Measurements from ENCODE around the gene PMPCA. TPM values are rescaled to one million over a fixed set of nuclear protein-coding genes. Genes with fewer than 3 reads are reported as not detected.
"Not testable (repeated sequence)": the region's sequence is repeated elsewhere in the genome, so short reads cannot be mapped to it uniquely, and the experiment has no call there.

The PMPCA gene
- polyA plus RNA-seq, 10 donors, result 32.4 to 44.0 (median 37.8) TPM

DNA sequence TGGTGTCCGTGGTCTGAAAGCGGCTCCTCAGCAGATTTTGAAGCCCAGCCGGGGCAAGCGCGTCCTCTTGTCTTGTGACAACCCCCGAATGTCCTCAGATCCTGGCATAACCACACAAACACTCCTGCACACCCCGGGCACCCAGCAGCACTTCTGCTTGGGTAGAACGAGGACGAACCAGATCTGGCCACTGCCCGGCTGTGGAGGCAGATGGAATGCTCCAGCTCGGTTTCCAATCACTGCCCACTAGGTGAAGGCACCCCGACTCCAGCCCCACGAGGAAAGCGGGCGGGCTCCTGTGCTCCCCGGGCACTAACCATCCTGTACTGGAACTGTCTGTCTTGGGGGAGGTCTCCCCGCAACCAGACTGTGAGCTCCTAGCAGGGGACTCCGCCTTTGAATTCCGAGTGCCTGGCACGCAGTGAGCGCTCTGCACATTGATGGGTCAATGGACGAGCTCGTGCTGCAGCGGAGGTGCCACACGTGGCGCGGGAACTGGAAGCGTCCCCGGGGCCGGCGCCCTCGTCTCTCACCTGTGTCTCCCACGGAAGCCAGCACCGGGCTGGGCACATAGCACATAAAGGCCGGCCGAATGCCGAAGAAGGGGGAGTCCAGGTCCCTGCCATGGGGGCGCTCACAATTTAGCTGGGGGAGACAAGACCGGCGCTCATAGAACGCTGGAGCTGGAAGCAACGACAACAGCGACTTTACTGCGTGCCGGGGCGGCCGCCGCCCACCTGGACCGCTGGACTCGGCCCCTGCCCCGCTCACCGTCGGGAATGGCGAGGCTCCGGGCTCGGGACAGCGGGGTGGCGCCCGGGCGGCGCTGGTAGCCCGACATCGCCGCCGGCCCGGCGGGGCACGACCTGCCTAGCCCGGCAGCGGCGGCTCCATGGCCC, 652 bp upstream of the PMPCA start:
- DNase-seq, result peak in 1 of 3 donors; percentile 53

DNA sequence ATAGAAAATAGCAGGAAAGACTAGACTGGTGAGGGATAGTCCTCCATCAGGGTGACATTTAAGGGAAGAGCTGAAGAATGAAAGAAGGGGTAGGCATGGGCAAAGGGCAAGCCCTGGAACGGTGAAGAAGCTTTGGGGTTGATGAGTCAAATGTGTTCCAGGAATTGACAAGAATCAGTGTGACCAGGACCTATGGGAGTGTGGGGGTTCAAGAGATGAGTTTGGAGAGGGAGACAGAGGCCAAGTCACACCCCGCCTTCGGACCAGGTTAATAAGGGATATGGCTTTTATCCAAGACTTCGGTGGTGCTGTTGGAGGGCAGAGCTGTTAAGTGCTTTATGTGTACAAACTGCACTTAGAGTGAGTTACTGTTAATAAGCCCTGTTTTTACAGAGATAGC, 920 bp downstream of the PMPCA start:
- DNase-seq, result no peak

DNA sequence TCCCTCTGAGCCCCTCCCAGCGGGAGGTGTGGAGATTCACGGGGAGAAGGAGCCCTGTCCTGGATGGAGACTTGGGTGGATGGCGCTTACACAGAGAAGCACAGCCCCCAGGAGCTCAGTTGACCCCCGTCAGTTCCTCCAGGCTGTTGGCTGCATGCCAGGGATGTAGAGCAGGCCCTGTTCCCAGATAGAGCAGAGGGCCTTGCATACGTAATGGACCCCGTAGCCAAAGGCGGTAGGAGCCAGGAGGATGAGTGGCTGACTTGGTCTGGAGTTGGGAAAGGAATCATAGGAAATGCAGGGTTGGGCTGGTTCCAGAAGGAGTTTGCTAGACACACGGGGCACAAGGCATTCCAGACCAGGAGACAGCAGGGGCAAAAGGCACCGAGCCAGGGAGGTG, 2.5 kb downstream of the PMPCA start:
- no peak for DNase-seq

DNA sequence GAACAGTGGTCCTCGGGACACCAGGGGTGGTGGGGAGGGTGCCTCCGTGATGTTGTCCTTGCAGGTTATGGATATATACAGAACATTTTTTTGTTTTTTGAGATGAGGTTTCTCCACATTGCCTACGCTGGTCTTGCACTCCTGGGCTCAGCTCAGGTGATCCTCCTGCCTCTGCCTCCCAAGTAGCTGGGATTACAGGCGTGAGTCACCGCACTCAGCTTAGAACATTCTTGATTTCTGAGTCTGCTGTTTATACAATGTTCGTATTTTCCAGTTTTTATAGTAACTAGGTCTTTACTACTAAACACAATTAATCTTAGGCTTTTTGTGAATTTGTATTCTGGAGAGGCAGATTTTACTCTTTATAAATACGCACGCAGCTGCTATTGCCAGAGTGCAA, 6.0 kb downstream of the PMPCA start:
- no peak for DNase-seq

DNA sequence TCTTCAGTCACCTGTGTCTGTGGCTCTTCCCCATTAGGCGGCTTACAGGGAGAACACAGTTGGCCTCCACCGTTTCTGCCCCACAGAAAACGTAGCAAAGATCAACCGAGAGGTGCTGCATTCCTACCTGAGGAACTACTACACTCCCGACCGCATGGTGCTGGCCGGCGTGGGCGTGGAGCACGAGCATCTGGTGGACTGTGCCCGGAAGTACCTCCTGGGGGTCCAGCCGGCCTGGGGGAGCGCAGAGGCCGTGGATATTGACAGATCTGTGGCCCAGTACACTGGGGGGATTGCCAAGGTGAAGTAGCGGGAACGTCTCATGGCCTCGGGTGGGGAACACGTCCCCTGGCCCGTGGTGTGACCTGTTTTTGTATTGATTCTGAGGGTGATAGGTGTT, 6.5 kb downstream of the PMPCA start:
- DNase-seq, result no peak

DNA sequence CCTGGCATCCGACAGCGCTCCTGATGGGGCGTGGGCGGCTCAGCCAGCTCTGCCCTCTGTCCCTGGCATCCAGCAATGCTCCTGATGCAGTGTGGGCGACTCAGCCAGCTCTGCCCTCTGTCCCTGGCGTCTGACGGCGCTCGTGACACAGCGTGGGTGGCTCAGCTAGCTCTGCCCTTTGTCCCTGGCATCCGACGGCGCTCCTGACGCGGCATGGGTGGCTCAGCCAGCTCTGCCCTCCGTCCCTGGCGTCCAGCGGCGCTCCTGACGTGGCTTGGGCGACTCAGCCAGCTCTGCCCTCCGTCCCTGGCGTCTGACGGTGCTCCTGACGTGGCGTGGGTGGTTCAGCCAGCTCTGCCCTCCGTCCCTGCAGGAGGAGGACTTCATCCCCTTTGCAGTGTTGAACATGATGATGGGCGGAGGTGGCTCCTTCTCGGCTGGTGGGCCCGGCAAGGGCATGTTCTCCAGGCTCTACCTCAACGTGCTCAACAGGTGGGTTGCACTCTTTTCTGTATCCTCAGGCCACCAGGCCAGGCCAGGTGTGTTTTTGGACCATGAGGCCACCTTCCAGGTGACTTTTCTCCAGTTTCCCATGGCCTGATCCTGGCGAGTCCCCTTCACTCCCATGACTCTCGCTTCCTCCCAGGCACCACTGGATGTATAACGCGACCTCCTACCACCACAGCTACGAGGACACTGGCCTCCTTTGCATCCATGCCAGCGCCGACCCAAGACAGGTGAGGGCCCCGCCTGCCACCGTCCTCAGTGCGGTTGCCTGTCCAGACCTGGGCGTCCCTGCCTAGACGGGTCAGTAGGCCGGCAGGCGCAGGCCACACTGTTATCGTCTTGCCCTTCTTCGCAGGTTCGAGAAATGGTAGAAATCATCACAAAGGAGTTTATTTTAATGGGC, 8.0 kb downstream of the PMPCA start:
- no peak for DNase-seq

DNA sequence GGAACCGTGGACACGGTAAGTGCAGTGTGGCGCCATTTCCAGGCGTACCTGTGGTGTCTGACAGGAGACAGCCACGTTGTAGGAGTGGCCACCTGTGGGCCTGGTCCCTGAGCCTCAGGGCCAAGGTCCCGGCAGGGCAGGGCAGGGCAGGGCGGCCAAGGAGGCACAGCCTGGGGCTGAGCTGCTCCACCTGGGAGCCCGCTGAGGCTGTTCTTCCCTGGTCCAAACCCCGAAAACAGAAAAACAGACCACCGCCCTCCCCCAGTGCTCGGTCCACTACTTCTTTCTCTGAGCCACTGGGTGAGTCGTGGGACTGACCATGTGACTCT, 8.6 kb downstream of the PMPCA start:
- DNase-seq, result no peak

DNA sequence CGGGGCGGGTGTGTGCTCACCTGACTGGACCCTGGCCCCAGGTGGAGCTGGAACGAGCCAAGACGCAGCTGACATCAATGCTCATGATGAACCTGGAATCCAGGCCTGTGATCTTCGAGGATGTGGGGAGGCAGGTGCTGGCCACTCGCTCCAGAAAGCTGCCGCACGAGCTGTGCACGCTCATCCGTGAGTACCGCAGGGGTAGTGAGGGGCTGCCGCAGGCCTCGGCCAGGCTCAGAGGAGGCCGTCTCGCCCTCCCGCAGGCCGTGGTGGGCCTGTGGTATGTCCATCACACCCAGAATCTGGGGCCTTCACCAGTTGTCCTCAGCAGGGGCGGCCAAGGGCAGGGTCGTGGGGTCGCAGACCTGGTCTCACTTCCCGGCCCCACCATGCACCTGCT, 11.3 kb downstream of the PMPCA start:
- no peak for DNase-seq

DNA sequence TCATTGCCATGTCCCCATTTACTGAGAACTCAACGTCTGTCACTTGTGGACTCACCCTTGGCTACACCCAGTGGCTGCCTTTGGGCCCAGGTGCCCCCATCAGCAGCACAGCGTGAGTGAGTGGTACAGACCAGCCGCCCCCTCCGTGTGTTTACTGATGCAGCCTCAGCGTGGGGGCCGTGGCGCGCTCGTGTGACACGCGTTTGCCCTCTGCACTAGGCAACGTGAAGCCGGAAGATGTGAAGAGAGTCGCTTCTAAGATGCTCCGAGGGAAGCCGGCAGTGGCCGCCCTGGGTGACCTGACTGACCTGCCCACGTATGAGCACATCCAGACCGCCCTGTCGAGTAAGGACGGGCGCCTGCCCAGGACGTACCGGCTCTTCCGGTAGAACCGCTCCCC, 12.4 kb downstream of the PMPCA start:
- DNase-seq, result no peak

DNA sequence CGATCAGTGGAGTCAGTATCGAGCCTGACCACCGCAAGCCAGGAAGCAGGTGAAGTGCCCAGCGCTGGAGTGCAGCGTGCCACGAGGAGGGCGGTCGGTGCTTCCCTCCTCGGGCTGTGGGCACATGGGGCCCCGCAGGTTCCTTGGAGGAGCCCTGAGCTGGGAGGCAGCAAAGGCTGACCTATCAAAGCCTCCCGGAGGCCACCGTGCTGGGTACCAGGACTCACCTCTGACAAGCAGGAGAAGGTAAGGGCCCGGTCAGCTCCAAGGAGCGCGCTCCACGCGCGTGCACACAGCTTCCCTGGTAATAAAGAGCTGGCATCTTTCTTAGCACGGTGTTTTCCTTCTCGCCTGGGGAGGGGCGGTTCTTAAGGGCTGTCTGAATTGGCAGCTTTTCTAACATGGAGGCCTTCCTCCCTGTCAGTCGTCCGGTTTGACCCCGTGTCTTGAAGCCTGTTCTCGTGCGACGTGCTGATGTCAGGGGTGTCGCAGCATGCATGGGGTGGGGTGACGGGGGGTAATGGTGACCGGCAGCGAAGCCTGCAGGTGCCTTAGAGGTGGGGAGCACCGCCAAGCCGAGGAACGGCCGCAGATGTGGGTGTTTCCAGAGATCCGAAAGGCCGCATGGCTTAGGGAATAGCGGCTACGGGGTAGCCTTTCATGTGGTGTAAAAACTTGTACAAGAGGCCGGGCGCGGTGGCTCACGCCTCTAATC, 13.1 kb downstream of the PMPCA start:
- no peak for DNase-seq

DNA sequence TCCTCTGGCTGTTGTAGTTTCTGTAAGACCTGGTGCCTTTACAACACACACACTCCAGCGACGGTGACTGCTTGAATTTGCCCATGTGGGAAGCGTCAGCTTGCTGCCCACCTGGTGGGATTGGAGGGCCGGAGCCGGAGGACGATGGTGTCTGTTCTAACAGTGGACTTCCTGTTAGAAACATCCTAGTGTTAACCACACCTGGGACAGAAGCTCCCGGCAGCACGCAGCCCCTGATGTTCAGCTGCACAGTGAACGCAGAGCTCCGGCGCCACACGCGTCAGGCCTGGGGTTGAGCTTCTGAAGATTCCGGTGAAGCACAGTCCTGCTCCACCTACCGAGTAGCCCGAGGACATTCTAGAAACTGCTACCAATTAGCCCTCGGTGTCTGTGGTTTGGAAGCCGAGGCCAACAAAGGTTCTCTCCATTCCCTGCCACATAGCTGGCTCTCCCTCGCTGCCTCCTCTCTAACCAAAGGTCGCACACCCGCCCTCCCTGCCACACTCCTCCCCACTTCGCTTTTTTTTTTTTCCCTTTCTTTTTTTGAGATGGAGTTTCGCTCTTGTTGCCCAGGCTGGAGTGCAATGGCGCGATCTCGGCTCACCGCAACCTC, 14.4 kb downstream of the PMPCA start:
- no peak for DNase-seq

DNA sequence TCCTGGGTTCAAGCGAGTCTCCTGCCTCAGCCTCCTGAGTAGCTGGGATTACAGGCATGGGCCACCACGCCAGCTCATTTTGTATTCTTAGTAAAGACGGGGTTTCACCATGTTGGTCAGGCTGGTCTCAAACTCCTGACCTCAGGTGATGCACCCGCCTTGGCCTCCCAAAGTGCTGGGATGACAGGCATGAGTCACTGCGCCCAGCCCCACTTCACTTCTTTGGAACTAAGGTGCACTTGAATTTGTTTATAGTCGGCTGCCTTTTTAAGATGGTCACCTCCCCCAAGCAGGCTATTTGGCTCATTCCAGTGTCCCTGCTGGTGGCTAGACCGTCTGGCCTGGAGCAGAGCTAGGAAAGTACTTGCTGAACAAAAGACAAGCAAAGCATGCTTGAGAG, 14.9 kb downstream of the PMPCA start:
- not testable (repeated sequence) for DNase-seq

DNA sequence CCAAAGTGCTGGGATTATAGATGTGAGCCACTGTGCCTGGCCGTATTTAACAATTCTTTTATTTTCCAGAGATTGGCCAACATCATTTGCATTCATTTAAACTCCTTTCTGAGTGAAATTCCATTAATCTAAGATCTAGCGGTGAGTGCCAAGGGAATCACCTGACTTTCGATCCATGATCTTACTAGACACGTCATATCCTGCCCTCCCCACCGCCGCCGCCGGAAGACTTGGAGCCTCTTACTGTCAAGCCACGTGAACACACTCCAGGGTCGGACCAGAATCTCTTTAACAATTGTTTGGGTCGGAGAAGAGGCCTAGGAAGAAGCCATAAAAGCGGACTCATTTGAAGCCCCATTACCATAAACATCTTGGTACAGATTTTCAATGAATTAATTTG, 16.3 kb downstream of the PMPCA start:
- DNase-seq, result no peak

DNA sequence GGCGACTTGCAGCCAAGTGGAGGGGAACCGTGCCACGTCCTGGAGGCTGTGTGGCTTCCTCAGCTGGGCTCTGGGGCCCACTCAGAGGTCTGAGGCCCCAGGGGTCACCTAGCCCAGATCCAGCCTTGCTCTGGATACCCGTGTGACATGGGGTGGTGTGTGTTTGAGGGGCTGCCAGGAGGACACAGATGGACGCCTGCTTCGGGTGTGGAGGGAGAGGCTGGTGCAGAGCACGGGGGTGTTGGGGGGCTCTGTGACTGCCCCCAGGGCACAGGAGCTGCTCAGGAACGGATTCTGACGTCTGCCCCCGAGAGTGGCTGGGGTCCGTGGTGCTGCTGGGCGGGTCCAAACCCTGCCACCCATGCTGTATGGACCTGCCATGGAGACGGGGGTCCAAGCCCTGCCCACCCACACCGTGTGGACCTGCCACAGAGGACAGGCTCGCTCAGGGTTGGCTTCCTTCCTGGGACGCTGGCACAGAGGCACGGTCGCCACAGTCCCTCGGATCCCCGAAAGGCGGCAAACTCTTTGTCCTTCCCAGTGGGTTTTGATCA, 18.7 kb downstream of the PMPCA start:
- DNase-seq, result no peak

DNA sequence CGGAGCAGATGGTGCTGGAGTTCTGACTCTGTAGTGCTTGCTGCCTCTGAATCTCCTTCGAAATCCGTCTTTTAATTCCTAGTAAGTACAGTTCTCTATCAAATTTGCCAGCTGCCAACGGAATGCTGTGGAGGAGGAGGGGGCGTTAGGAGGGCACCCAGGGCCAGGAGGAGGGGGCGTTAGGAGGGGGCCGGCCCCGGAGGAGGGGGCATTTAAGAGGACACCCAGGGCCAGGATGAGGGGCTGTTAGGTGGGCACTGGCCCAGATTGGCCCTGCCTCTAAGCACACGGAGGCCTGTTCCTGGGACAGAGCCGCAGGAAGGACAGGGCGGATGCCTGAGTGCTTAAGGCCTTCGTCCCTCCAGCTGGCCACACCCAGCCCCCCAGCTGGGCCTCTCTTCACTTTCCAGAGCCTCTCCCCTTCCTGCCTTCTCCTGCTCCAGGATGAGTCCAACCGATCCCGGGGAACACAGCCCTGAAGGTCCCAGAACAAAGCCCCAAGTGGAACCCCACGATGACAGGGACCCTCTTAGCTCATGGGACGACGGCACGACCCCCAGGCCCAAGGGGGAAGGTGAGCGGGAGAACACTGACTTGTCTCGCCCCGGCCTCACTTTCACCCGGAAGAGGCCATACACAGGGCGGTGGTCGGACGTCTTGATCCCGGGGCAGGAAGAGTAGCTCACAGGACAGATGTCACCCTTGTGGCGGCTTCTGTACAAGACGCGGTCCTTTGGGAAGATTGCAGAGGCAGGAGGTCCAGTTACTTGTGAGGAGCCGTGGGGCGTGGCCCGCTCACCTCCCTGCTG, 19.4 kb downstream of the PMPCA start:
- no peak for DNase-seq

DNA sequence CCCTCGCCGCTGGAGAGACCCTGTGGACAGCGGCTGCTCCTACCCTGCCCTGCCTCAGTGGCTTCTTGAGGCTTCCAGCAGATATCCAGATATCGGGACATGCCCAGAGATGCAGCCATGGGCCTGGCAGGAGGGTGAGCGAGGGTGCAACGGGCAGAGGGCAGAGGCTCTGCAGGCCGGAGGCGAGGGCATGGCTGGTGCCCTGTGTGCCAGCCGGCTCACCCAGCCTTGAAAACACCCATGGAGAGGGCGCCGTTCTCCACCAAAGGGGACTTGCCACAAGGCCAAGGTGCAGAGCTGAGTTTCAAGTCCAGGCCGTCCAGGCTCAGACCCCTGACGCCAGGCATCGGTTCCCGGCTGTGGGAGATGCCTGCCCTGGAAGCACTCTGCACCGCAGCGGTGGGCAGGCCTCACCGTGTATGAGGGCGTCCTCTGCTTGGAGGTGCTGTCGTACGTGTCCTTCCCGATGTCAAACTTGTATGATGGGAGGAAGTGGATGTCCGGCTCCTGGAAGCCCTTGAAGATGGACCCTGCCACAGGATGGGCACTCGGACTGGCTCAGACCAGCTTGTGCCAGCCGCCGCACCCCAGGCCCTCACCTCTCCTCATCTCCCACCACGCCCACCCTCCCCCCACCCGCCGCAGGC, 20.3 kb downstream of the PMPCA start:
- no peak for DNase-seq

DNA sequence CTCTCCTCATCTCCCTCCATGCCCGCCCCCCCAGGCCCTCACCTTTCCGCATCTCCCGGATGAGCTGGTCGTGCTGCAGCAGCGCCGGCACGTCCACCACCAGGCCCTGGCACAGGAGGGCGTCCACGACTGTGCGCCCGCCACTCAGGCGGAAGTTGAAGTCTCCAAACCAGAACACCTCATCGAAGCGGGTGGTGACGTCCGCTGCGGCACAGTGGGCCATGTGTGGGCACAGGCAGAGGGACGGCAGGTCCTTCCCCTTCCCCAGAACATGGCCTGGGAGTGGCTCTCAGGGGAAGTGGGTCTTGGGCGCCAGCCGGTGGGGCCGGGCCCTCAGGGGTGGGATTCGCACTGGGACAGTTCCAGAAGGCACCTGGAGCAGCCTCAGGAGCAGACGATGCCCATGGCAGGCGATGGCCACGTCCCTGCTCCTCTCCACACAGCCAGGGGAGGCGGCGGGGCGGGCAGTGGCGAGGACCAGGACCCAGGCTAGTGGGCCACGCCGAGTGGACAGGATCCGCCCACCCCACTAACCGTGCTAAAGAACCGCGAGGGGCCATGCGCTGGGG, 21.4 kb downstream of the PMPCA start:
- no peak for DNase-seq

DNA sequence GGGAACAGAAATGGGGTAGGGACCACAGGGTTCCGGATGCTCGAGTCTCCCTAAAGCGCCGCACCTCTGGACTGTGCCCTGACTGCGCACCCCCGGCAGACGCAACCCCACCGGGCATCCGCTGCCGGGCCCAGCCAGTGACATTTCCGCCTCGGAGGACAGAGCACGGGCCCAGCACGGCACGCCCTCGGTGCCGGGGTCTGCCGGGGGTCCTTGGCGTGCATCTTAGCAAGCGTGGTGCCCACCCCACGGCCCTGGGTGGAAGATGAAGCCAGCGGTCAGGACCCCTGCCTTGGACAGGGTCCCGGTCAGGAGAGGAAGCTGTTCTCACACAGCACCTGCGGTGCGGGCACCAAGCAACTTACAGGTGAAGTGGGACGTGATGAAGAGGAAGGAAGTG, 22.1 kb downstream of the PMPCA start:
- no peak for DNase-seq

DNA sequence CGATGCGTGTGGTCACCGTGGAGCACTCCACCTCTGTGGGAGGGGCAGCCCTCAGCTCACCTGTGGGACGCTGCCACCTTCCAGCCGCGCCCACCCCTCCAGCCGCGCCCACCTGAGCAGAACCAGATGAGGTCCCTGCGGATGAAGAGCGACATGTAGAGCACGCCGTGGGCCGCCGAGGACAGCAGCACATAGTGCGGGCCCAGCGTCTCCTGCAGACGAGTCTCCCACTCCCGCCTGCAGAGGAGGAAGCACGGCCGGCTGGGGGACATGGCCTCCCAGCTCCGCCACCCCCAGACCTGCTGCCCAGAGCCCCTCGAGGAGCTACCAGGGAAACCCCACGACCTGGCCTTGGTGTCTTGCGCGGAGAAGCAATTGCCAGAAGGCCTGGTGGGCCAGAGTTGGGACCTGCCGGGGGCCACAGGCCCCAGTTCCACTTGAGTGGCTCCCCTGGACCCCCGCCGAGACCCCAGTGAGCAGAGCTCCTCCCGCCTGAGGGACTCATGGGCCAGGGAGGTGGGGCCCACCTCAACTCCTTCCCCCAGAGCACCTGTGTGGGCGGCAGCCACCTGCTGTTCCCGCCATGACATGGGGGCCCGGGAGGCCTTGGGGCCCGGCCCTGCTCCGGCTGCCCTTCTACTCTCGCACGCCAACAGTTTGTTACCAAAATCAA, 22.7 kb downstream of the PMPCA start:
- DNase-seq, result no peak

Measured in muscle of back (tissue), 11 donors.